Measurements from ENCODE around the gene HTR6.

The HTR6 gene

GRCh38 chr1:19645411-19646251 is 19.0 kb upstream of the HTR6 start:
- ATAC-seq = no peak
- Mint-ChIP-seq H3K27ac (peak overlapping the region; percentile 64), H3K27me3 (peaks cover 82% of the 10 kb centered on the region), H3K9me3 (no peaks in the 10 kb centered on the region), H3K4me3 (no peak overlapping the region), H3K4me1 (peaks cover 36% of the 10 kb centered on the region), H3K36me3 (peaks cover 5% of the 10 kb centered on the region)

GRCh38 chr1:19646377-19647319 is 18.0 kb upstream of the HTR6 start:
- no peak overlapping the region for H3K27ac Mint-ChIP-seq
- no peak for ATAC-seq
- H3K4me1 Mint-ChIP-seq = peaks cover 46% of the 10 kb centered on the region
- H3K9me3 Mint-ChIP-seq = no peaks in the 10 kb centered on the region
- no peak overlapping the region for H3K4me3 Mint-ChIP-seq
- H3K27me3 Mint-ChIP-seq = peaks cover 80% of the 10 kb centered on the region
- peaks cover 5% of the 10 kb centered on the region for H3K36me3 Mint-ChIP-seq

- H3K4me3 Mint-ChIP-seq = no peak overlapping the region
- peaks cover 46% of the 10 kb centered on the region for H3K4me1 Mint-ChIP-seq
- no peak for ATAC-seq
Measured at GRCh38 chr1:19647643-19648042, 17.0 kb upstream of the HTR6 start.

GRCh38 chr1:19648239-19648638 is 16.4 kb upstream of the HTR6 start:
- H3K36me3 Mint-ChIP-seq = peaks cover 5% of the 10 kb centered on the region
- H3K27ac Mint-ChIP-seq = no peak overlapping the region
- ATAC-seq = no peak
- H3K4me3 Mint-ChIP-seq = no peak overlapping the region
- H3K4me1 Mint-ChIP-seq = peaks cover 43% of the 10 kb centered on the region
- H3K9me3 Mint-ChIP-seq = no peaks in the 10 kb centered on the region
- peaks cover 72% of the 10 kb centered on the region for H3K27me3 Mint-ChIP-seq

More at GRCh38 chr1:19647643-19648042, 17.0 kb upstream of the HTR6 start:
- H3K36me3 Mint-ChIP-seq = peaks cover 5% of the 10 kb centered on the region
- no peaks in the 10 kb centered on the region for H3K9me3 Mint-ChIP-seq
- peaks cover 78% of the 10 kb centered on the region for H3K27me3 Mint-ChIP-seq
- H3K27ac Mint-ChIP-seq = no peak overlapping the region

- ATAC-seq = no peak
- no peak overlapping the region for H3K4me3 Mint-ChIP-seq
- H3K4me1 Mint-ChIP-seq = peaks cover 41% of the 10 kb centered on the region
- H3K27ac Mint-ChIP-seq = no peak overlapping the region
- H3K27me3 Mint-ChIP-seq = peaks cover 67% of the 10 kb centered on the region
- H3K9me3 Mint-ChIP-seq = no peaks in the 10 kb centered on the region
- H3K36me3 Mint-ChIP-seq = peaks cover 5% of the 10 kb centered on the region
Measured at GRCh38 chr1:19648689-19649088, 16.0 kb upstream of the HTR6 start.

- ATAC-seq = no peak
Measured at GRCh38 chr1:19650416-19651140, 14.1 kb upstream of the HTR6 start.

GRCh38 chr1:19651141-19651737 is 13.4 kb upstream of the HTR6 start:
- Mint-ChIP-seq H3K27ac (no peak overlapping the region), H3K4me1 (peaks cover 42% of the 10 kb centered on the region), H3K9me3 (no peaks in the 10 kb centered on the region), H3K36me3 (no peaks in the 10 kb centered on the region), H3K4me3 (no peak overlapping the region), H3K27me3 (peaks cover 54% of the 10 kb centered on the region)
- peak; percentile 77 for ATAC-seq

More at GRCh38 chr1:19650416-19651140, 14.1 kb upstream of the HTR6 start:
- Mint-ChIP-seq H3K27ac (no peak overlapping the region), H3K4me3 (no peak overlapping the region), H3K9me3 (no peaks in the 10 kb centered on the region), H3K4me1 (peaks cover 37% of the 10 kb centered on the region), H3K36me3 (no peaks in the 10 kb centered on the region), H3K27me3 (peaks cover 54% of the 10 kb centered on the region)

- peaks cover 54% of the 10 kb centered on the region for H3K27me3 Mint-ChIP-seq
- no peaks in the 10 kb centered on the region for H3K9me3 Mint-ChIP-seq
- peaks cover 25% of the 10 kb centered on the region for H3K4me1 Mint-ChIP-seq
- no peak overlapping the region for H3K27ac Mint-ChIP-seq
- ATAC-seq = no peak
- no peaks in the 10 kb centered on the region for H3K36me3 Mint-ChIP-seq
- no peak overlapping the region for H3K4me3 Mint-ChIP-seq
Measured at GRCh38 chr1:19654386-19654785, 10.3 kb upstream of the HTR6 start.

GRCh38 chr1:19654886-19655717 is 9.6 kb upstream of the HTR6 start:
- Mint-ChIP-seq H3K27me3 (peaks cover 50% of the 10 kb centered on the region), H3K36me3 (no peaks in the 10 kb centered on the region), H3K27ac (no peak overlapping the region), H3K9me3 (no peaks in the 10 kb centered on the region), H3K4me3 (no peak overlapping the region), H3K4me1 (peaks cover 31% of the 10 kb centered on the region)
- ATAC-seq = no peak

GRCh38 chr1:19655718-19656080 is 9.0 kb upstream of the HTR6 start:
- Mint-ChIP-seq H3K36me3 (no peaks in the 10 kb centered on the region), H3K27ac (no peak overlapping the region), H3K4me1 (peaks cover 29% of the 10 kb centered on the region), H3K27me3 (peaks cover 46% of the 10 kb centered on the region), H3K9me3 (no peaks in the 10 kb centered on the region), H3K4me3 (no peak overlapping the region)
- ATAC-seq = no peak

GRCh38 chr1:19656134-19656779 is 8.4 kb upstream of the HTR6 start:
- no peaks in the 10 kb centered on the region for H3K36me3 Mint-ChIP-seq
- H3K27ac Mint-ChIP-seq = no peak overlapping the region

GRCh38 chr1:19656780-19657466 is 7.8 kb upstream of the HTR6 start:
- no peak for ATAC-seq
- Mint-ChIP-seq H3K4me3 (no peak overlapping the region), H3K4me1 (peaks cover 19% of the 10 kb centered on the region), H3K36me3 (no peaks in the 10 kb centered on the region), H3K27ac (no peak overlapping the region), H3K27me3 (peaks cover 35% of the 10 kb centered on the region), H3K9me3 (no peaks in the 10 kb centered on the region)

More at GRCh38 chr1:19656134-19656779, 8.4 kb upstream of the HTR6 start:
- Mint-ChIP-seq H3K4me3 (no peak overlapping the region), H3K27me3 (peaks cover 42% of the 10 kb centered on the region), H3K9me3 (no peaks in the 10 kb centered on the region), H3K4me1 (peaks cover 23% of the 10 kb centered on the region)
- no peak for ATAC-seq

- H3K27ac Mint-ChIP-seq = no peak overlapping the region
- peaks cover 31% of the 10 kb centered on the region for H3K27me3 Mint-ChIP-seq
- H3K4me1 Mint-ChIP-seq = peaks cover 19% of the 10 kb centered on the region
- H3K36me3 Mint-ChIP-seq = no peaks in the 10 kb centered on the region
- H3K9me3 Mint-ChIP-seq = no peaks in the 10 kb centered on the region
- no peak overlapping the region for H3K4me3 Mint-ChIP-seq
- no peak for ATAC-seq
Measured at GRCh38 chr1:19657511-19657910, 7.2 kb upstream of the HTR6 start.
